HG03103 (cell line): ENCODE results near the gene ABCB8.

Source experiments
- ATAC-seq: cut with Tn5 transposase; IDR thresholded peaks from one replicate; pipeline ENCODE4 v1.9.1; 2021; ENCODE audit warnings: low read depth; ENCODE audit not compliant: unreplicated experiment

ABCB8 gene

GRCh38 chr7:151082141-151083070 is 54.2 kb downstream of the ABCB8 start:
- ATAC-seq = no peak

GRCh38 chr7:151083071-151083823 is 55.0 kb downstream of the ABCB8 start, which contains the start of gene TMUB1:
Gene TMUB1, minus strand, starts transcription at chr7:151083493. Its CDS starts 930 bp downstream, at chr7:151082563.
- ATAC-seq = peak; percentile 34

GRCh38 chr7:151083824-151084160 is 55.5 kb downstream of the ABCB8 start:
- ATAC-seq = no peak

GRCh38 chr7:151085329-151085690 is 57.1 kb downstream of the ABCB8 start:
- no peak for ATAC-seq

DNA sequence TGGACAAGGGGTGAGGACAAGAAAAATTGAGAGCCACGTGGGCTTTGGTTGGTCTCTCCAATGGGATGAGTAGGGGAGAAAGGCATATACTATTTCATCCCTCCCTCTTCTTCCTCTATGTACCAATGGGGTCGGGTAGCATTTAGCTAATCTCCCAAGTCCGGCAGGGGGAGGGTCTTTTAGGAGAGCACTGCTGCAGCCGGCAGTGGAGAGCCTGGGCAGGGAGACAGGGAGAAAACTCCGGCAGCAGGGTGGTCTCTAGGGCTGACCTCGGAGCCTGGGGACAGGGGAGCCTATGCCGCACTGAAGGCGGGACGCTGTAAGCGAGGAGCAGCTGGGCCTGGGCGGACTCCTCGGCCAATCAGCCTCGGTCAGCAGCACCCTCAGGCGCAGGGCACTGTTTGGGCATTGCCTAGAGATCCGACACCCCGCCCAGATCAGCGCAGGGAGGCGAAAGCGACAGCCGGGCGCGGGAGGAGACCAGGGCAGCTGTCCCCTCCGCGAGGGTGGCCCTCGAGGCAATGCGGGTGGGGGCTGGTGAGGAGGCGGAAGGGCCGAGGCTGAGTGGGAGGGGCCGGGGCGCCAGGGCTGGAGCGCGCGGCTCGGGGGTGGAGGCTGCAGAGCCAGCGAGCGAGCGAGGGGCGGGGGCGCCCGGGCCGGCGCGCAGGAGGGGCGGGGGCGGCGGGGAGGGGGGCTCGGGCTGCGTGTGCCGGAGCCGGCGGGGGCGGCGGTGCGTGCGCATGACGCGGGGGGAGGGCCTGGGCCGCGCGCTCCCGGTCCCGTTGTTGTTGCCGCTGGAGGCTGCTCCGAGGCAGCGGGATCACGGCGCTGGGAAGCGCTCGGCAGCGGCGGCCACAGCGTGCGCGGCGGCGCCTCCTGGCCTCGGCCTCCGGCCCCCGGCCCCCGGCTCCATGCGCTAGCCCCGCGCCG is 57.7 kb downstream of the ABCB8 start, which contains the start of gene AGAP3:
Gene AGAP3 (plus strand): TSS at position 785 of the 930 bp plus-strand sequence. CDS start 267 bp downstream, outside the sequence.
- peak; percentile 37 for ATAC-seq

DNA sequence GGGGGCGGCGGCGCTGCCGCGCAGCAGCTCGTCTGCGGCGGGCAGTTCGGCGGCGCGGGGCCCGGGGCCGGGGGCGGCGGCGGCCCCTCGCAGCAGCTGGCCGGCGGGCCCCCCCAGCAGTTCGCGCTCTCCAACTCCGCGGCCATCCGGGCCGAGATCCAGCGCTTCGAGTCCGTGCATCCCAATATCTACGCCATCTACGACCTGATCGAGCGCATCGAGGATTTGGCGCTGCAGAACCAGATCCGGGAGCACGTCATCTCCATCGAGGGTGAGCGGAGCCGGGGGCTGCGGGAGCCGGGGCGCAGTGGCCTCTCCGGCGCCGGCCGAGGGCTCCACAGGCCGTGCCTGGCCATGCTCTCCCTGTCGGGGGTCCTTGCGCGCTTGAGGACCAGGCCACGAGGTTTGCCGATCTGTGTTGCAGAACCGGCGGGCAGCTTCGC is 58.6 kb downstream of the ABCB8 start:
- ATAC-seq = no peak

DNA sequence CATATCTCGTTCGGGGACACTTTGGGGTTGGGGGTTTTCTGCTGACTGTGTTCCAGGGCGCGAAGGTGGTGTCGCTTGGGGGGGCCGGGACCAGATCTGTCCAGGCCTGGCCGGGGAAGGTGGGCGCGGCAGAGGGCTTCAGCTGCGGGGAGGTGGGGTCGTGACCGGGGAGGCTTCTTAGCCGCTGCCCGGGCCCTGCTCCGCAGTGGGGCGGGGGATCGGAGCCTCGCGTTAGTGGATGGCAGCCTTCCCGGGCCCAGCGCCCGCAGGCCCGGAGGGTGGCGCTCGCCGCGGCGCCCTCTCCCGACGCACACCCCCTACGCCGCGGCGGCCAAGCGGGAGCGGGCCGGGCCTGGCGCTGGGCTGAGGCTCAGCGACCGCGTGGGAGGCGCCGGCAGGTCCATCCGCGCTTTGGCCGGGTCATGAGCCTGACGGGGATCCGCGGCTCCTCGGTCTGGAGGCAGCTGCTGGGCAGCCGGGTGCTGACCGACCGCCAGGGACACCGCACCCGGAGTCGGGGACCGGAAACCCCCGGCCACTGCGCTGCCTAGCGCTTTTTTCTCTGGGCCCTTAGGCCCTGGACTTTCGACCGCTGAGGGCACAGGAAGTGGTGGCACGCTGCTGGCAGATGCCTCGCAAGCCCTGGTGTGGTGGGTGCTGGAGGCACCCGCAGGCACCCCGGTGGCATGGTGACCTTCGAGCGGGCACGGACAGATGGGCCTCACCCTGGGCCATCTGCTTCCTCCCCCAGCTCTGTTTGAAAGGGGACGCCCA is 59.2 kb downstream of the ABCB8 start:
- no peak for ATAC-seq

DNA sequence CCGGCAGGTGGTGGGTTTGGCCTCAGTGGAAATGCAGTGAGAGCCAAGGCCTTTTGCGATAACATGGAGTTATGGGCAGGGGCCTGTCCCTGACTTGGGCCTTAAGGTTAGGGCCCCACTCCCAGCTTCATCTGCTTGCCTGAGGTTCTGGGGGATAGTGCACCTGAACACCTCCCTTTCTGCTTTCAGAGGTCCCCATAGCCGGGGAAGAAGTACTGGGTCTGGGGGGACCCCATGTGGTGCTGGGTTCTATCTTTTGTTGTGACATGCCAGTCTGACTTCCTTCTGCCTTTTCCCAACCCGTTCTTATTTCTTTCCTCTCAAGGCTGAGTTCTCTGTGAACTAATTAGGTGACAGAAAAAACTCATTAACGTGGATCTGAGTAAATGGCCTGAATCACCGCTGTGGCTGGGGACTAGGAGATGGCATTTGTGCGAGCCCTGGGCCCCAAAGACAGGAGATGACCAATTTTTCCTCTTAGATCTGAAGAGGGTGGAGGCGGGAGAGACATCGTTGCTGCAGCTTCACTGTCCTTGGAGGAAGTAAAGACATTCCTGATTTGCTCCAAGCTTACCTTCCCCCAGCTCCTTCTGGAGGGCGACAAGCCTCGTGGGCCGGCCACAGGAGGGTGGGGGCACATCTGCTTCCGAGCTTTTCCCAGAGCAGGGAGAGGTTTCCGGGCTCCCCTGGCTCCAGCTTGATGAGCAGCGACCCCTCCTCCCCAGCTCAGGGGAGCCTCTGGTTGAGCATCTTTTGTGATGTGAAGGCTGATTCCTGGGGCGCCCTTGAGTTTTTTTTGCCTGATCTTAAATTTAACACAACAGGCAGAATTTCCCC is 60.0 kb downstream of the ABCB8 start:
- ATAC-seq = no peak

- no peak for ATAC-seq
Measured at GRCh38 chr7:151088856-151089699, 60.8 kb downstream of the ABCB8 start.

GRCh38 chr7:151089893-151090730 is 61.9 kb downstream of the ABCB8 start:
- ATAC-seq = no peak

DNA sequence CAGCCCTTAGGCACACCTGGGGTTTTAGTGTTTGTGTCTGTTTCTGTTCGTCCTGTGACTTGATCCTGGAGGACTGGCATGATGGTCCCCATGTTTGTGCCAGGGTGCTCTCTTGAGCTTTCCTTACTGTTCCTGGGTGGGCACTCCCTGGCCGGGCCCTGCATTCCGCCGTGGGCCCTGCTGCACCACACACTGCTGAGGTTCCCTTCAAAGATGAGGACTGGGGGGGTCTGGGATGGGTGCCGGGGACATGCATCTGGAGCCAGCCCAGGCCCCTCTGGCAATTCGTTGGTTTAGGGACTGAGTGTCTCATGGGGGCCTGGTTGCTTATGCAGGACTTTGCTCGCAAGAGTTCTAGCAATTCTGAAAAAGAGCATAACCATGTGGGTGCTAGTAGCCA is 62.8 kb downstream of the ABCB8 start:
- no peak for ATAC-seq

DNA sequence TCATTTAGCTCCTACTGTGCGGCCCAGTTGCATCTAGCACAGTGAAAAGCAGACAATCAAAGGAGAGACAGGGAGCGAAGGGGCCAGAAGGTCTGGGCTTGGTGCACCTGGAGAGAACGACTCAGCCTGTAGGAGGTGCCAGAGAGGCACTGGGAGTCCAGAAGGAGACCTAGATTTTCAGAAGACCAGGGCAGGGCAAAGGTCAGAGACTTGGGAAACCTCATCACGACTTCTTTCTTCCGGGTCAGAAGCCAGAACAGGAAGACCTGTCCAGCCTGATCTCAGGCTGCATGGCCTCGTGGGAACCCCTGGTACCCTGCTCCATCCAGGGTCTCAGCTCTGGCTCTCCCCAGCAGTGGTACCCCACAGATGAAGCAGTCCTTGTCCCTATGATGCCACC is 63.2 kb downstream of the ABCB8 start:
- ATAC-seq = no peak

DNA sequence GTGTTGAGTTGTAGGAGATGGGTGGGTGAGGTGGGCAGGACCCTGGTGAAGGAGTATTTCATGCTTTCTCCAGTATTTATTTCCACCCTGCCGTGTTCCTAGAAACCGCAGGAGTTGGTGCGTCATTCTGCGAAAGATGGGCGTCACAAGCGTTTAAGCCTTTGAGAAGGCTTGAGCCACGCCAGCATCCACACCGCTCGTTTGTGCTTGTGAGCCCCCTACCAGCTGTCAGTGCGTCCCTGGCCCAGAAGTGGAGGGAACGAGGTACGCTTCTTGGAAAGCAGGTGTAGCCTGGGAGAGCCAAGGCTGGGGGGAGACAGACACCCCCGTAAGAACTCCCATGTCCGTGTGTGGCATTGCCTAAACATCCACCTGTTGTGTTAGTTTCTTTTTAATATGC is 63.7 kb downstream of the ABCB8 start:
- no peak for ATAC-seq

- ATAC-seq = no peak
Measured at GRCh38 chr7:151093748-151094147, 65.5 kb downstream of the ABCB8 start.

- ATAC-seq = no peak
Measured at GRCh38 chr7:151094675-151095074, 66.4 kb downstream of the ABCB8 start.

DNA sequence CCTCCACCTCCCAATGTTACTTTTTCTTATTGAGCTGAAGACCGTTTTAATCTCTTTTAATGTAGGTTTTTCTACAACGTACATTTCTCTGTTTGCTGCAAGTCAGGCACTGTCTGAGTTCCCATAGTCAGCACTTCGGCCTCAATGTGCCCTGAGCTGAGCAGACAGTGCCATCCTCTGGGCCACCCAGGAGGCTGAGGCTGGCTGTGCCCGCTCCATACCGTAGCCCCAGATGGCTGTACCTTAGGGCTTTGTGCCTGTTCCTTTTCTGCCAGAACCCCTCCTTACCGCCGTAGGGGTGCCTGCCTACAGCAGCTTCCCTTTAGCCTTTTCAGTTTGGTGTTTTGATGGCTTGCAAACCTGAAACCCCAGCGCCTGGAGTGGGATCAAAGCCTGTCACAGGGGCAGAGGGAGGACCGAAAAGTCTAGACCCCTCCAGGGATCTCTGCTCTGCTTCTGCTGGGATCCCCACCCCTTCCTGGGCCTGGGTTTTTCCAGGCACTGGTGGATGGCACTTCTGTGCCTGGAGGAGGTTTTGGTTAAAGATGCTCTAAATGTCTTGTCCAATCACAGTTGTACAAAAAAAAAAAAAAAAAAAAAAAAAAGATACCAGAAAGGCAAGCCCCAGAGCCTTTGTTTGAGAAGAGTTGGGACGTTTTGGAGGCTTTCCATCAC is 67.0 kb downstream of the ABCB8 start:
- ATAC-seq = no peak
